SU-DHL-6 (cell line): Measurements from ENCODE around the gene ACKR3.

Experiments
- CTCF ChIP-seq: fragments of 200-600 bp; sonication (generic); IDR thresholded peaks from one replicate; pipeline ENCODE4 v1.5.1; 2017; ENCODE audit warnings: antibody characterized with exemption, mild to moderate bottlenecking, low read length, moderate library complexity; ENCODE audit not compliant: insufficient read depth, poor library complexity, severe bottlenecking
- EZH2phosphoT487 ChIP-seq: fragments of 200-600 bp; sonication (generic), shearing (Covaris generic); conservative IDR thresholded peaks from 2 replicates; pipeline ENCODE4 v1.6.1; 2018; ENCODE audit warnings: mild to moderate bottlenecking, antibody characterized with exemption, low read length, moderate library complexity, mixed read lengths

- TF ChIP-seq CTCF (no peak), EZH2phosphoT487 (no peak)
Measured at GRCh38 chr2:236618370-236618769, 48.7 kb downstream of the ACKR3 start.
